Effector memory CD8-positive, alpha-beta T cell (primary cell): Measurements from ENCODE around the gene RUFY3.
A peak's percentile ranks its signal among the peaks of the same experiment; 100 is the strongest.
"Not testable (repeated sequence)": the region's sequence is repeated elsewhere in the genome, so short reads cannot be mapped to it uniquely, and the experiment has no call there.

Experiments used
- ATAC-seq: fragments of 150-1000 bp; cut with Tn5 transposase; replicated peaks from 2 replicates; pipeline ENCODE4 v1.10.0; 2021; ENCODE audit warnings: mild to moderate bottlenecking, moderate library complexity
- DNase-seq, 3 experiments: peaks; one replicate each; pipeline ENCODE4 v3.0.0; 2021
- H3K27ac Mint-ChIP-seq, 2 donors: one replicate each; pipeline ENCODE4 v1.8.0; 2022; ENCODE audit warnings: mild to moderate bottlenecking in 2 of 2, mixed read lengths in 2 of 2, moderate library complexity in 2 of 2
- H3K27me3 Mint-ChIP-seq, 2 donors: one replicate each; pipeline ENCODE4 v1.8.0; 2022; ENCODE audit warnings: mixed read lengths in 2 of 2
- H3K36me3 Mint-ChIP-seq: one replicate; pipeline ENCODE4 v1.8.0; 2022; ENCODE audit warnings: mild to moderate bottlenecking, moderate library complexity, mixed read lengths; ENCODE audit not compliant: insufficient read depth
- H3K4me1 Mint-ChIP-seq, 2 donors: one replicate each; pipeline ENCODE4 v1.8.0; 2022; ENCODE audit warnings: low read depth in 2 of 2, mixed read lengths in 2 of 2
- H3K4me3 Mint-ChIP-seq, 2 donors: one replicate each; pipeline ENCODE4 v1.8.0; 2022; ENCODE audit warnings: mild to moderate bottlenecking in 2 of 2, mixed read lengths in 2 of 2, moderate library complexity in 2 of 2
- H3K9me3 Mint-ChIP-seq, 2 donors: one replicate each; pipeline ENCODE4 v1.8.0; 2022; ENCODE audit warnings: mixed read lengths in 2 of 2

Gene RUFY3

GRCh38 chr4:70836081-70836480, 114.3 kb downstream of the RUFY3 start:
- Mint-ChIP-seq H3K4me3 (peak overlapping the region in 1 of 2 donors; percentile 99), H3K27ac (no peak overlapping the region), H3K27me3 (no peaks in the 10 kb centered on the region), H3K36me3 (peaks cover 56% of the 10 kb centered on the region), H3K9me3 (no peaks in the 10 kb centered on the region), H3K4me1 (peaks cover 14 to 39% of the 10 kb centered on the region in 2 donors)
- ATAC-seq (no peak), DNase-seq (no peak)

DNA sequence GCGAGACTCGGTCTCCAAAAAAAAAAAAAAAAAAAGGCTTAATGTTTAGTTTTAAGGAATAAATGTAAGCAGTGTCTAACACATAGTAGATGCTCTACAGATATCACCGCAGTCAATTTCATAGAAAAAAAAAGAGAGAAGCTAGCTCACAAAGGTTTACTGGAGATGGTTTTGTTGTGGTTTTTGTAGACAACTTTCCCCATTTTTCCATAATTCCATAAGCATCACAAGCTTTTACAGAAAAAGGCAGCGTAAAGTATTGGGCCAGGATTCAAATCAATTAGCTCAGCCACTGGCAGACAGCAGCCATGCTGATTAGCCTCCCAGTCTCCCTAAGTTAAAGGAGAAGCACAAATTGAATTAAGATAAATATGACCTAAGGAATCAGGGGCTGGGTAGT, 116.4 kb downstream of the RUFY3 start:
- H3K36me3 Mint-ChIP-seq, result peaks cover 34% of the 10 kb centered on the region
- peak overlapping the region; percentile 93 to 95 for H3K27ac Mint-ChIP-seq
- H3K27me3 Mint-ChIP-seq, result no peaks in the 10 kb centered on the region

GRCh38 chr4:70838666-70839588, 117.2 kb downstream of the RUFY3 start:
- DNase-seq (peak; percentile 55 to 61 (median 60)), ATAC-seq (peak; percentile 62)
- peaks cover 27% of the 10 kb centered on the region for H3K36me3 Mint-ChIP-seq
- H3K4me1 Mint-ChIP-seq, result peaks cover 14 to 28% of the 10 kb centered on the region in 2 donors
- H3K9me3 Mint-ChIP-seq, result no peaks in the 10 kb centered on the region
- no peaks in the 10 kb centered on the region for H3K27me3 Mint-ChIP-seq
- H3K27ac Mint-ChIP-seq, result peak overlapping the region; percentile 93 to 95
- peak overlapping the region; percentile 96 to 99 for H3K4me3 Mint-ChIP-seq

More for the DNA sequence above, 116.4 kb downstream of the RUFY3 start:
- no peak for DNase-seq
- Mint-ChIP-seq H3K4me1 (peaks cover 14 to 30% of the 10 kb centered on the region in 2 donors), H3K4me3 (peak overlapping the region; percentile 96 to 99), H3K9me3 (no peaks in the 10 kb centered on the region)
- ATAC-seq, result no peak

- peaks cover 14 to 27% of the 10 kb centered on the region in 2 donors for H3K4me1 Mint-ChIP-seq
- ATAC-seq (peak; percentile 81), DNase-seq (peak; percentile 92)
- no peaks in the 10 kb centered on the region for H3K27me3 Mint-ChIP-seq
- H3K36me3 Mint-ChIP-seq, result peaks cover 20% of the 10 kb centered on the region
- H3K9me3 Mint-ChIP-seq, result no peaks in the 10 kb centered on the region
- peak within 1 kb of the TSS; percentile 96 to 99 for H3K4me3 Mint-ChIP-seq
- peak within 1 kb of the TSS; percentile 93 to 95 for H3K27ac Mint-ChIP-seq
Observed at GRCh38 chr4:70839589-70840093, 117.9 kb downstream of the RUFY3 start, which contains the start of gene GRSF1. GRSF1 (minus strand) TSS chr4:70839890; CDS start chr4:70839827, 63 bp downstream.

DNA sequence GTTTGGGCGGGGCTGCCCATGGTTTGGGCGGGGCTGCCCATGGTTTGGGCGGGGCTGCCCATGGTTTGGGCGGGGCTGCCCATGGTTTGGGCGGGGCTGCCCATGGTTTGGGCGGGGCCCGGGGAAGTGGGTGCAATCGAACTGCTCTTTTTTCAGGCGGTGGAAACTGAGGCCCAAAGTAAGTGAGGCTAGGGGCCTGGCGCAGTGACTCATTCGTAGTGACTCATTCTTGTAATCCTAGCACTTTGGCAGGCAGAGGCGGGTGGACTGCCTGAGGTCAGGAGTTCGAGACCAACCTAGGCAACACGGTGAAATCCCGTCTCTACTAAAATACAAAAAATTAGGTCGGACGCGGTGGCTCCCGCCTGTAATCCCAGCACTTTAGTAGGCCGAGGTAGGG, 118.4 kb downstream of the RUFY3 start:
- H3K27ac Mint-ChIP-seq, H3K9me3 Mint-ChIP-seq, H3K27me3 Mint-ChIP-seq: not testable (repeated sequence)
- DNase-seq, result peak in 2 of 3 experiments; percentile 65 to 68
- peak overlapping the region; percentile 96 to 99 for H3K4me3 Mint-ChIP-seq
- peaks cover 11 to 23% of the 10 kb centered on the region in 2 donors for H3K4me1 Mint-ChIP-seq
- peaks cover 15% of the 10 kb centered on the region for H3K36me3 Mint-ChIP-seq
- peak; percentile 2 for ATAC-seq

DNA sequence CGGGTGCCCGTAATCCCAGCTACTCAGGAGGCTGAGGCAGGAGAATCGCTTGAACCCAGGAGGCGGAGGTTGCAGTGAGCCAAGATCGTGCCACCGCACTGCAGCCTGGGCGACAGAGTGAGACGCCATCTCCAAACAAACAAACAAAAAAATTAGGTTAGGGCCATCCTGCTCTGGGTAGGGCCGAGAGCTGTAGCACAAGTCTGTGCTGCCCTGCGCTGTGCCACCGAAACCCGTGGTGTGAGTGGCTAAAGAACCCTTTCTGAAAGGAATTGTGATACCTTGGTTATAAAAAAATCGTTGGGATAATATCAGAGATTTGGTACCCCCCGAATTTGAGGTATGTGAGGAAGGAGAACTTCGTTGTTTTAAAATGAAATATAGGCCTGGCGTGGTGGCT, 118.9 kb downstream of the RUFY3 start:
- H3K27me3 Mint-ChIP-seq, H3K27ac Mint-ChIP-seq, DNase-seq, ATAC-seq, H3K9me3 Mint-ChIP-seq: not testable (repeated sequence)
- Mint-ChIP-seq H3K4me3 (peak overlapping the region in 1 of 2 donors; percentile 96), H3K36me3 (peaks cover 12% of the 10 kb centered on the region), H3K4me1 (peaks cover 11 to 22% of the 10 kb centered on the region in 2 donors)

DNA sequence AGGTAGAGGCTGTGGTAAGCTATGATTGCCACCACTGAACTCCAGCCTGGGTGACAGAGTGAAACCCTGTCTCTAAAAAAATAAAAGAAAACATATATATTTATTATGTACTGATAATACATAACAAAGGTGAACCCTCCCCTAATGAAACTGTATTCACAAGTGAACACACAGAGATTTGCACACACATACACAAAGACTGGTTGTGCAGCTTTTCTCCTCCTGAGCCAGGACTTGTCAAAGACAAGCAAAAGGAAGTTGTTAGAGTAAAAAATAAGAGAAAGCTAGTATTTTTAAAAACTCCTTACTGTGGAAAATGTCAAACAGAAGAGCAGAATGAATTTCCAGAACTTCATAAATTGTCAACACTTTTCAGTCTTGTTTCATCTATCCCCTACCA, 119.4 kb downstream of the RUFY3 start:
- H3K27ac Mint-ChIP-seq, result no peak overlapping the region
- ATAC-seq, result no peak
- H3K27me3 Mint-ChIP-seq, result no peaks in the 10 kb centered on the region
- no peak for DNase-seq
- H3K4me1 Mint-ChIP-seq, result peaks cover 11 to 22% of the 10 kb centered on the region in 2 donors
- H3K4me3 Mint-ChIP-seq, result no peak overlapping the region
- H3K9me3 Mint-ChIP-seq, result no peaks in the 10 kb centered on the region
- peaks cover 10% of the 10 kb centered on the region for H3K36me3 Mint-ChIP-seq

- DNase-seq (no peak), ATAC-seq (no peak)
- Mint-ChIP-seq H3K27me3 (no peaks in the 10 kb centered on the region), H3K9me3 (no peaks in the 10 kb centered on the region), H3K36me3 (peaks cover 10% of the 10 kb centered on the region), H3K4me1 (peaks cover 5 to 17% of the 10 kb centered on the region in 2 donors), H3K4me3 (no peak overlapping the region), H3K27ac (peak overlapping the region in 1 of 2 donors; percentile 49)
Observed at GRCh38 chr4:70841951-70842350, 120.2 kb downstream of the RUFY3 start.

DNA sequence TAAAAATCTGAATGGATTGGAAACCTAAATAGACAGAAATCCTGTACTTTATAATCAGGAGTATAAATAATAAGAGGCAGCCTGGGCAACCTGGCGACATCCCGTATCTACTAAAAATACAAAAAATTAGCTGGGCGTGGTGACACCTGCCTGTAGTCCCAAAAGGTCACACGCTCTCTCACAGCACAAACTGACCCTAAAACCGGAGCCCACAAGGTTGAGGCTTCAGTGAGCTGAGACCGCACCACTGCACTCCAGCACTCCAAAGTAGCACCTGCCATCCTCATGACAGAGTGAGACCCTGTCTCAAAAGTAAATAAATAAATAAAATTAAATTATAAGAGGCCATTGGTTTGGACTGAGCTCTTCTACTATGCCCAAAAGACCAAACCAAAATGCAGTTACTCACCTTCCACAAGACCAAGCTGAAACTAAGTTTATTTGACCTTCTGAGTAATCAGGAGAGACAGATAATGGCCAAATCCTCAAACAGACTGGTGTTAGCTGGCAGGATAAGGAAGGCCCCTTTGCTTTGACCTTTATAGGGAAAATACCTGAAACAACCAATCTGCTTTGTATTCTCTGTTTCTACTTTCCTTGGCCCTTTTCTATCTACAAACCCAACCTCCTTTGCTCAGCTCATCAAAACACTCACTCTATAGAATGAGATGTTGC, 121.1 kb downstream of the RUFY3 start:
- ATAC-seq (no peak), DNase-seq (no peak)
- peaks cover 4 to 11% of the 10 kb centered on the region in 2 donors for H3K4me1 Mint-ChIP-seq
- no peak overlapping the region for H3K4me3 Mint-ChIP-seq
- H3K27me3 Mint-ChIP-seq, result no peaks in the 10 kb centered on the region
- H3K9me3 Mint-ChIP-seq, result no peaks in the 10 kb centered on the region
- H3K36me3 Mint-ChIP-seq, result peaks cover 5% of the 10 kb centered on the region
- peak overlapping the region in 1 of 2 donors; percentile 49 for H3K27ac Mint-ChIP-seq

GRCh38 chr4:70844180-70844579, 122.4 kb downstream of the RUFY3 start:
- ATAC-seq (no peak), DNase-seq (no peak)
- Mint-ChIP-seq H3K27ac (no peak overlapping the region), H3K4me1 (no peaks in the 10 kb centered on the region), H3K36me3 (no peaks in the 10 kb centered on the region), H3K9me3 (no peaks in the 10 kb centered on the region), H3K4me3 (no peak overlapping the region), H3K27me3 (no peaks in the 10 kb centered on the region)

DNA sequence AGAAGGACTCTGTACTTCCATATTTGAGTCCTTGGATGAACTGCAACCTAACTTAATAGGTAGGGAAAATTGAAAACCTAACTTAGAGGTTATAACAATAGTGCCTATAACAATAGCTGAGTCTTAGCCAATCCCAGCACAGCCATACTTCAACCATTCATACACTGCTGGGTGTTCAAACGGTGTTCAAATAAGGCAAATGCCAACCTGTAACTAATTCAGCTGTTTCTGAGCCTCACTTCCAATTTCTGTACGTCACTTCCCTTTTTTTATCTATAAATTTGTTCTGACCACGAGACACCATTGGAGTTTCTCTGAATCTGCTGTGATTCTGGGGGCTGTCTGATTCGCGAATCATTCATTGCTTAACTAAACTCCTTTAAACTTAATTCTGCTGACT, 127.5 kb downstream of the RUFY3 start:
- H3K4me1 Mint-ChIP-seq, result no peaks in the 10 kb centered on the region
- no peaks in the 10 kb centered on the region for H3K27me3 Mint-ChIP-seq
- DNase-seq (no peak), ATAC-seq (no peak)
- H3K9me3 Mint-ChIP-seq, result no peaks in the 10 kb centered on the region
- no peak overlapping the region for H3K4me3 Mint-ChIP-seq
- no peaks in the 10 kb centered on the region for H3K36me3 Mint-ChIP-seq
- no peak overlapping the region for H3K27ac Mint-ChIP-seq

GRCh38 chr4:70855464-70855863, 133.7 kb downstream of the RUFY3 start:
- no peaks in the 10 kb centered on the region for H3K27me3 Mint-ChIP-seq
- H3K9me3 Mint-ChIP-seq, result no peaks in the 10 kb centered on the region
- no peak overlapping the region for H3K27ac Mint-ChIP-seq
- ATAC-seq (no peak), DNase-seq (no peak)
- H3K4me1 Mint-ChIP-seq, result no peaks in the 10 kb centered on the region
- H3K4me3 Mint-ChIP-seq, result no peak overlapping the region
- H3K36me3 Mint-ChIP-seq, result no peaks in the 10 kb centered on the region
